Measurements from ENCODE around the gene MB21D2. TPM values are rescaled to one million over a fixed set of nuclear protein-coding genes. Genes with fewer than 3 reads are reported as not detected.
A peak's percentile ranks its signal among the peaks of the same experiment; 100 is the strongest.
"Not testable (repeated sequence)": the region's sequence is repeated elsewhere in the genome, so short reads cannot be mapped to it uniquely, and the experiment has no call there.

MB21D2 gene
- total RNA-seq, 1 donor from 2014 or later = 15.1 TPM

DNA sequence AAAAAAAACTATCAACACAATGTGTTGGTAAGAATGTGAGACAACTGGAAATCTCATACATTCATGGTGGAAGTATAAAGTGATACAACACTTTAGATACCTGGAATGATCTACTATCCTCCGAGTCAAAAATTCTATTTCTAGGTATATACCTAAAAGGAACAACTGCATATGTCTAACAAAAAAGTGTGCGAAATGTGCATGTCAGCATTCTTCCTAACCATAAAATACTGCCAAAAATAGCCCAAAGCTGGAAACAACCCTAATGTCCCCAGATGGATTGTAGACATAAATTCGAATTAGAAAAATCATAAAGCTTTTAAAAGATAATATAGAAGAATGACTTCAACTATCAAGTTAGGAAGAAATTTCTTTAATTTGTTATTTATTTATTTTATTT, 139.1 kb downstream of the MB21D2 start:
- Mint-ChIP-seq H3K27me3 (ENCODE audit: insufficient read depth, low read depth) (peaks cover 2% of the 10 kb centered on the region), H3K4me3 (no peak overlapping the region)
- TF ChIP-seq, protein P1, sequence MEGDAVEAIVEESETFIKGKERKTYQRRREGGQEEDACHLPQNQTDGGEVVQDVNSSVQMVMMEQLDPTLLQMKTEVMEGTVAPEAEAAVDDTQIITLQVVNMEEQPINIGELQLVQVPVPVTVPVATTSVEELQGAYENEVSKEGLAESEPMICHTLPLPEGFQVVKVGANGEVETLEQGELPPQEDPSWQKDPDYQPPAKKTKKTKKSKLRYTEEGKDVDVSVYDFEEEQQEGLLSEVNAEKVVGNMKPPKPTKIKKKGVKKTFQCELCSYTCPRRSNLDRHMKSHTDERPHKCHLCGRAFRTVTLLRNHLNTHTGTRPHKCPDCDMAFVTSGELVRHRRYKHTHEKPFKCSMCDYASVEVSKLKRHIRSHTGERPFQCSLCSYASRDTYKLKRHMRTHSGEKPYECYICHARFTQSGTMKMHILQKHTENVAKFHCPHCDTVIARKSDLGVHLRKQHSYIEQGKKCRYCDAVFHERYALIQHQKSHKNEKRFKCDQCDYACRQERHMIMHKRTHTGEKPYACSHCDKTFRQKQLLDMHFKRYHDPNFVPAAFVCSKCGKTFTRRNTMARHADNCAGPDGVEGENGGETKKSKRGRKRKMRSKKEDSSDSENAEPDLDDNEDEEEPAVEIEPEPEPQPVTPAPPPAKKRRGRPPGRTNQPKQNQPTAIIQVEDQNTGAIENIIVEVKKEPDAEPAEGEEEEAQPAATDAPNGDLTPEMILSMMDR (IDR thresholded peaks at IDR 0.05) = no peak
- TF ChIP-seq EZH2phosphoT487 (IDR thresholded peaks at IDR 0.05) = no peak
- no peak for TF ChIP-seq EZH2 (IDR thresholded peaks at IDR 0.05)

DNA sequence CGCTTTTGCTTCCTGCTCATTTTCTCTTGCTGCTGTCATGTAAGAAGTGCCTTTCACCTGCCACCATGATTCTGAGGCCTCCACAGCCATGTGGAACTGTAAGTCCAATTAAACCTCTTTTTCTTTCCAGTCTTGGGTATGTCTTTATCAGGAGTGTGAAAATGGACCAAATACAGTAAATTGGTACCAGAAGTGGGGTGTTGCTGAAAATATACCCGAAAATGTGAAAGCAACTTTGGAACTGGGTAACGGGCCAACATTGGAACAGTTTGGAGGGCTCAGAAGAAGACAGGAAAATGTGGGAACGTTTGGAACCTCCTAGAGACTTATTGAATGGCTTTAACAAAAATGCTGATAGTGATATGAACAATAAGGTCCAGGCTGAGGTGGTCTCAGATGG, 143.3 kb downstream of the MB21D2 start:
- H3K4me1 ChIP-seq; H4K20me1 ChIP-seq (ENCODE audit: low read depth); DNase-seq (ENCODE audit: low spot score); H3K9me3 ChIP-seq (ENCODE audit: low read depth); H3K27ac Mint-ChIP-seq; H3K36me3 ChIP-seq; H3K27ac ChIP-seq; H3K79me2 ChIP-seq (ENCODE audit: low read depth); H3F3A ChIP-seq (ENCODE audit: low read depth); H3K27me3 ChIP-seq; H3K4me3 ChIP-seq; H3K27me3 Mint-ChIP-seq (ENCODE audit: insufficient read depth, low read depth); H3K36me3 Mint-ChIP-seq; H3K9ac ChIP-seq; H3K4me2 ChIP-seq; H3K4me1 Mint-ChIP-seq; H3K4me3 Mint-ChIP-seq; H2AFZ ChIP-seq (replicated peaks): not testable (repeated sequence)
- peaks cover 18% of the 10 kb centered on the region for H3K9me3 Mint-ChIP-seq

More for the DNA sequence above, 139.1 kb downstream of the MB21D2 start:
- Histone ChIP-seq H3K9me3 (ENCODE audit: low read depth) (no peaks in the 10 kb centered on the region), H3K4me1 (no peaks in the 10 kb centered on the region), H2AFZ (replicated peaks) (no peak overlapping the region), H3K4me2 (no peak overlapping the region), H3K4me3 (no peak overlapping the region), H3K27ac (no peak overlapping the region), H3K36me3 (no peaks in the 10 kb centered on the region), H3F3A (ENCODE audit: low read depth) (no peaks in the 10 kb centered on the region), H3K27me3 (no peaks in the 10 kb centered on the region), H3K79me2 (ENCODE audit: low read depth) (no peaks in the 10 kb centered on the region), H3K9ac (no peak overlapping the region), H4K20me1 (ENCODE audit: low read depth) (no peaks in the 10 kb centered on the region)
- no peak for DNase-seq (ENCODE audit: low spot score)
- Mint-ChIP-seq H3K4me1 (no peaks in the 10 kb centered on the region), H3K27ac (no peak overlapping the region), H3K9me3 (peaks cover 18% of the 10 kb centered on the region), H3K36me3 (no peaks in the 10 kb centered on the region)

DNA sequence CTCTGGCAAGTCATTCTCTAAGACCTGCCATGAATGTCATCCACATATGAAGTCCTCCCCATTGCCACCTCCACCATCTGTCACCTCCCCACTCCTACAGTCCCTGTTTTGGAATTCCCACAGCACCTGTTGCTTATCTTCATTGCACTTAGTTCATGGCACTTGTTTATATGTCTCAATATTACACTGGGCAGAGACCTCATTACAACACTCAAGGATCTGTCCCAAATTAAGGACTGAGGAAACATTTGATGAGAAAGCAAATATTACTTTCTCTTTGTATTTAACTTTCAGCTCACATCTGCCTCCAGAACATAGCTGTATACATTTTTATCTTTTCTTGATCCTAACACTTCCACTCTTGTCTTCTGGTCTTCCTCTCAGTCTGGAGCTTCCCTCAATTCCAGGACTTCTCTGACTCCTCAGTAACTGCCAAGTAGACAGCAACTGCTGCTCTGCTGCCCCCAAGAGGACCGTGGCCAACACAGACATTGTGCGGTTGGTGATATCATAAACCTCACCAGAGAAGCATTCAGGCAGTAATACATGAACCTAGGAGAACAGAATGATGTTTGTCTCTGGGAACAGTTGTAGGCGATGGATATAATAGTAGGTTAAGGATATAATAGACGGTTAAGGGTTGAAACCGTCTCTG, 145.3 kb downstream of the MB21D2 start:
- H3K9me3 Mint-ChIP-seq = peaks cover 18% of the 10 kb centered on the region

DNA sequence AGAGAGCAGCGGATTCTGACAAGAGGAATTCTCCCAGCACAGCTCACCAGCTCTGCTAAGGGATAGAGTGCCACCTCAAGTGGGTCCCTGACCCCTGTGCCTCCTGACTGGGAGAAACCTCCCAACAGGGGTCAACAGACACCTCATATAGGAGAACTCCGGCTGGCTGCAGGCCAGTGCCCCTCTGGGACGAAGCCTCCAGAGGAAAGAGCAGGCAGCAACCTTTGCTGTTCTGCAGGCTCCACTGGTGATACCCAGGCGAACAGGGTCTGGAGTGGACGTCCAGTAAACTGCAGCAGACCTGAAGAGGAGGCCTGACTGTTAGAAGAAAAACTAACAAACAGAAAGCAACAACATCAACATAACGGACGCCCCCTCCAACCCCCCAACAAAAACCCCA, 159.0 kb downstream of the MB21D2 start:
- no peaks in the 10 kb centered on the region for H3K79me2 ChIP-seq (ENCODE audit: low read depth)
- H3K4me3 ChIP-seq = no peak overlapping the region
- H3K9ac ChIP-seq = no peak overlapping the region
- no peaks in the 10 kb centered on the region for H3K27me3 ChIP-seq
- H3K9me3 Mint-ChIP-seq = peaks cover 3% of the 10 kb centered on the region
- peaks cover 2% of the 10 kb centered on the region for H3K27me3 Mint-ChIP-seq (ENCODE audit: insufficient read depth, low read depth)
- no peak overlapping the region for H3K4me3 Mint-ChIP-seq
- no peaks in the 10 kb centered on the region for H3K4me1 Mint-ChIP-seq
- H3K27ac ChIP-seq = no peak overlapping the region
- H3K36me3 ChIP-seq = no peaks in the 10 kb centered on the region
- H3K4me1 ChIP-seq = no peaks in the 10 kb centered on the region
- H3K36me3 Mint-ChIP-seq = no peaks in the 10 kb centered on the region
- DNase-seq (ENCODE audit: low spot score) = no peak
- no peaks in the 10 kb centered on the region for H3F3A ChIP-seq (ENCODE audit: low read depth)
- H4K20me1 ChIP-seq (ENCODE audit: low read depth) = no peaks in the 10 kb centered on the region
- no peak overlapping the region for H3K4me2 ChIP-seq
- TF ChIP-seq, protein P1 (IDR thresholded peaks at IDR 0.05) = no peak
- TF ChIP-seq EZH2phosphoT487 (IDR thresholded peaks at IDR 0.05) (no peak), EZH2 (IDR thresholded peaks at IDR 0.05) (no peak)
- H3K27ac Mint-ChIP-seq = no peak overlapping the region
- H2AFZ ChIP-seq (replicated peaks) = no peak overlapping the region
- no peaks in the 10 kb centered on the region for H3K9me3 ChIP-seq (ENCODE audit: low read depth)

More for the DNA sequence above, 145.3 kb downstream of the MB21D2 start:
- no peak overlapping the region for H2AFZ ChIP-seq (replicated peaks)
- H3K4me2 ChIP-seq = no peak overlapping the region
- H4K20me1 ChIP-seq (ENCODE audit: low read depth) = no peaks in the 10 kb centered on the region
- H3F3A ChIP-seq (ENCODE audit: low read depth) = no peaks in the 10 kb centered on the region
- peak; percentile 61 for DNase-seq (ENCODE audit: low spot score)
- TF ChIP-seq, protein P1 (IDR thresholded peaks at IDR 0.05) = peak; percentile 66
- no peak for TF ChIP-seq EZH2phosphoT487 (IDR thresholded peaks at IDR 0.05)
- H3K36me3 Mint-ChIP-seq = no peaks in the 10 kb centered on the region
- no peak overlapping the region for H3K9ac ChIP-seq
- no peaks in the 10 kb centered on the region for H3K27me3 ChIP-seq
- H3K4me3 ChIP-seq = no peak overlapping the region
- peaks cover 2% of the 10 kb centered on the region for H3K27me3 Mint-ChIP-seq (ENCODE audit: insufficient read depth, low read depth)
- no peak overlapping the region for H3K4me3 Mint-ChIP-seq
- H3K4me1 Mint-ChIP-seq = no peaks in the 10 kb centered on the region
- no peaks in the 10 kb centered on the region for H3K4me1 ChIP-seq
- H3K79me2 ChIP-seq (ENCODE audit: low read depth) = no peaks in the 10 kb centered on the region
- no peak overlapping the region for H3K27ac Mint-ChIP-seq
- no peaks in the 10 kb centered on the region for H3K9me3 ChIP-seq (ENCODE audit: low read depth)
- H3K36me3 ChIP-seq = no peaks in the 10 kb centered on the region
- no peak overlapping the region for H3K27ac ChIP-seq
